NOMO-1 (cell line): ENCODE data around the gene SCGB1D4.
"Not testable (repeated sequence)": the region's sequence is repeated elsewhere in the genome, so short reads cannot be mapped to it uniquely, and the experiment has no call there.

Experiments used
- DNase-seq, 2 experiments: peaks; one replicate each; lab custom pipeline; 2025; ENCODE audit not compliant: unreplicated experiment in 2 of 2; lab: John Stamatoyannopoulos, UW

SCGB1D4 gene

GRCh38 chr11:62298975-62299374 lies at the start of gene SCGB1D4:
Gene SCGB1D4, minus strand, starts transcription at chr11:62299075. Its CDS starts 65 bp downstream, at chr11:62299010.
- no peak for DNase-seq

GRCh38 chr11:62345861-62346260 lies 47.0 kb upstream of the SCGB1D4 start:
- no peak for DNase-seq

GRCh38 chr11:62344210-62344609 lies 45.3 kb upstream of the SCGB1D4 start:
- peak; percentile 72 to 91 for DNase-seq

GRCh38 chr11:62343646-62344190 lies 44.8 kb upstream of the SCGB1D4 start:
- peak; percentile 50 to 64 for DNase-seq

- DNase-seq = peak in 1 of 2 experiments; percentile 15
These were observed 42.7 kb upstream of the SCGB1D4 start for GRCh38 chr11:62341588-62341987.

GRCh38 chr11:62340269-62340901 lies 41.5 kb upstream of the SCGB1D4 start:
- DNase-seq = peak; percentile 40 to 72

- no peak for DNase-seq
These were observed 39.3 kb upstream of the SCGB1D4 start for GRCh38 chr11:62338218-62338617.

GRCh38 chr11:62337303-62338181 lies 38.7 kb upstream of the SCGB1D4 start, which contains the start of gene ASRGL1:
Gene ASRGL1, plus strand, starts transcription at chr11:62337448. Its CDS starts 530 bp downstream, at chr11:62337978.
- DNase-seq = peak; percentile 69 to 73

GRCh38 chr11:62336949-62337302 lies 38.1 kb upstream of the SCGB1D4 start:
- DNase-seq = not testable (repeated sequence)

GRCh38 chr11:62333768-62334167 lies 34.9 kb upstream of the SCGB1D4 start:
- DNase-seq = peak; percentile 49 to 60

GRCh38 chr11:62331264-62331663 lies 32.4 kb upstream of the SCGB1D4 start:
- peak in 1 of 2 experiments; percentile 5 for DNase-seq

- DNase-seq = not testable (repeated sequence)
These were observed 28.7 kb upstream of the SCGB1D4 start for GRCh38 chr11:62327541-62327940.

- not testable (repeated sequence) for DNase-seq
These were observed 27.8 kb upstream of the SCGB1D4 start for GRCh38 chr11:62326719-62327118.

- DNase-seq = not testable (repeated sequence)
These were observed 26.9 kb upstream of the SCGB1D4 start for GRCh38 chr11:62325781-62326180.

- peak; percentile 71 to 78 for DNase-seq
These were observed 26.1 kb upstream of the SCGB1D4 start for GRCh38 chr11:62324731-62325556.

- no peak for DNase-seq
These were observed 23.6 kb upstream of the SCGB1D4 start for GRCh38 chr11:62322524-62322923.

GRCh38 chr11:62315431-62315830 lies 16.6 kb upstream of the SCGB1D4 start:
- peak in 1 of 2 experiments; percentile 53 for DNase-seq

- no peak for DNase-seq
These were observed 11.1 kb upstream of the SCGB1D4 start for GRCh38 chr11:62309991-62310390.

- no peak for DNase-seq
These were observed 9.1 kb upstream of the SCGB1D4 start for GRCh38 chr11:62307950-62308349.

- DNase-seq = no peak
These were observed 7.4 kb upstream of the SCGB1D4 start for GRCh38 chr11:62306227-62306626.

GRCh38 chr11:62295504-62295903 lies 3.4 kb downstream of the SCGB1D4 start:
- DNase-seq = no peak
